NB4 (cell line): ENCODE results near the gene NEK11.

Experiments used
- MYC ChIP-seq: IDR thresholded peaks from 2 replicates; pipeline ENCODE4 v1.6.1; 2011; ENCODE audit warnings: low read depth, low read length
- POLR2A ChIP-seq: IDR thresholded peaks from 2 replicates; pipeline ENCODE4 v1.6.1; 2011; ENCODE audit warnings: mild to moderate bottlenecking; ENCODE audit not compliant: insufficient read length; ENCODE audit errors: extremely low read depth
- TF ChIP-seq, protein P1 (sequence below): IDR thresholded peaks from one replicate; pipeline ENCODE4 v1.5.1; 2012; ENCODE audit warnings: low read depth, low read length
- TF ChIP-seq, protein P2 (sequence below): IDR thresholded peaks from 2 replicates; pipeline ENCODE4 v1.6.1; 2011; ENCODE audit warnings: low read depth, low read length

GRCh38 chr3:131048030-131048429, 21.4 kb downstream of the NEK11 start:
- TF ChIP-seq, protein P1, sequence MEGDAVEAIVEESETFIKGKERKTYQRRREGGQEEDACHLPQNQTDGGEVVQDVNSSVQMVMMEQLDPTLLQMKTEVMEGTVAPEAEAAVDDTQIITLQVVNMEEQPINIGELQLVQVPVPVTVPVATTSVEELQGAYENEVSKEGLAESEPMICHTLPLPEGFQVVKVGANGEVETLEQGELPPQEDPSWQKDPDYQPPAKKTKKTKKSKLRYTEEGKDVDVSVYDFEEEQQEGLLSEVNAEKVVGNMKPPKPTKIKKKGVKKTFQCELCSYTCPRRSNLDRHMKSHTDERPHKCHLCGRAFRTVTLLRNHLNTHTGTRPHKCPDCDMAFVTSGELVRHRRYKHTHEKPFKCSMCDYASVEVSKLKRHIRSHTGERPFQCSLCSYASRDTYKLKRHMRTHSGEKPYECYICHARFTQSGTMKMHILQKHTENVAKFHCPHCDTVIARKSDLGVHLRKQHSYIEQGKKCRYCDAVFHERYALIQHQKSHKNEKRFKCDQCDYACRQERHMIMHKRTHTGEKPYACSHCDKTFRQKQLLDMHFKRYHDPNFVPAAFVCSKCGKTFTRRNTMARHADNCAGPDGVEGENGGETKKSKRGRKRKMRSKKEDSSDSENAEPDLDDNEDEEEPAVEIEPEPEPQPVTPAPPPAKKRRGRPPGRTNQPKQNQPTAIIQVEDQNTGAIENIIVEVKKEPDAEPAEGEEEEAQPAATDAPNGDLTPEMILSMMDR = no peak
- TF ChIP-seq POLR2A (no peak), MYC (no peak)
- TF ChIP-seq, protein P2, sequence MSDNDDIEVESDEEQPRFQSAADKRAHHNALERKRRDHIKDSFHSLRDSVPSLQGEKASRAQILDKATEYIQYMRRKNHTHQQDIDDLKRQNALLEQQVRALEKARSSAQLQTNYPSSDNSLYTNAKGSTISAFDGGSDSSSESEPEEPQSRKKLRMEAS = no peak
